HG03280 (cell line): Measurements from ENCODE around the gene ADAMTS15.

Experiments
- ATAC-seq: cut with Tn5 transposase; IDR thresholded peaks from one replicate; pipeline ENCODE4 v1.9.1; 2021; ENCODE audit warnings: mild to moderate bottlenecking, moderate library complexity; ENCODE audit not compliant: unreplicated experiment

The ADAMTS15 gene

GRCh38 chr11:130511765-130512164, 63.3 kb downstream of the ADAMTS15 start:
- ATAC-seq = no peak

GRCh38 chr11:130512662-130513061, 64.2 kb downstream of the ADAMTS15 start:
- no peak for ATAC-seq

- ATAC-seq = no peak
These were observed 64.7 kb downstream of the ADAMTS15 start for GRCh38 chr11:130513132-130513531.

- no peak for ATAC-seq
These were observed 65.9 kb downstream of the ADAMTS15 start for GRCh38 chr11:130514316-130514715.

GRCh38 chr11:130514851-130515250, 66.4 kb downstream of the ADAMTS15 start:
- no peak for ATAC-seq

- ATAC-seq = no peak
These were observed 67.5 kb downstream of the ADAMTS15 start for GRCh38 chr11:130515829-130516553.

GRCh38 chr11:130516554-130517505, 68.4 kb downstream of the ADAMTS15 start:
- ATAC-seq = no peak

- no peak for ATAC-seq
These were observed 69.8 kb downstream of the ADAMTS15 start for GRCh38 chr11:130518164-130518680.

- ATAC-seq = no peak
These were observed 70.9 kb downstream of the ADAMTS15 start for GRCh38 chr11:130519128-130519932.

- ATAC-seq = no peak
These were observed 71.8 kb downstream of the ADAMTS15 start for GRCh38 chr11:130520271-130520671.

- no peak for ATAC-seq
These were observed 74.0 kb downstream of the ADAMTS15 start for GRCh38 chr11:130522284-130522961.

- no peak for ATAC-seq
These were observed 74.7 kb downstream of the ADAMTS15 start for GRCh38 chr11:130523166-130523565.

GRCh38 chr11:130523609-130524008, 75.2 kb downstream of the ADAMTS15 start:
- no peak for ATAC-seq

GRCh38 chr11:130524132-130524790, 75.8 kb downstream of the ADAMTS15 start:
- no peak for ATAC-seq

GRCh38 chr11:130525307-130525706, 76.9 kb downstream of the ADAMTS15 start:
- no peak for ATAC-seq
